Ovary (tissue), 3 donors: ENCODE data around the gene P2RY2.

ENCODE experiments used
- CTCF ChIP-seq, 3 donors: fragments of 450-650 bp in 2 of 3; fragments of 200-600 bp in 1 of 3; IDR thresholded peaks; one replicate each; pipeline versions ENCODE4 v1.5.1 to v1.8.0; 2016 to 2022; ENCODE audit warnings: antibody characterized with exemption in 3 of 3, mild to moderate bottlenecking in 1 of 3
- EP300 ChIP-seq: sonication (generic); formaldehyde crosslinking; IDR thresholded peaks from one replicate; pipeline ENCODE4 v1.6.1; 2017; ENCODE audit warnings: antibody characterized with exemption
- POLR2A ChIP-seq: fragments of 450-650 bp; IDR thresholded peaks from one replicate; pipeline ENCODE4 v1.6.1; 2017; ENCODE audit warnings: antibody characterized with exemption, mild to moderate bottlenecking, moderate library complexity
- donor health status: DM: no; HTN: no; CAD: no.

GRCh38 chr11:73246303-73246702 is 28.2 kb downstream of the P2RY2 start:
- TF ChIP-seq CTCF (IDR thresholded peaks at IDR 0.05) (no peak), POLR2A (no peak), EP300 (no peak)
